Urothelium cell line (cell line): Measurements from ENCODE around the gene CTNNA3.
A peak's percentile ranks its signal among the peaks of the same experiment; 100 is the strongest.
"Not testable (repeated sequence)": the region's sequence is repeated elsewhere in the genome, so short reads cannot be mapped to it uniquely, and the experiment has no call there.

Source experiments
- DNase-seq: peaks from one replicate; pipeline ENCODE4 v3.0.0; 2011; ENCODE audit warnings: low spot score, mixed read lengths
- FAIRE-seq: peaks from 2 replicates; lab custom pipeline; 2011; peaks lifted over from hg19 to GRCh38; lab: Jason Lieb, UNC

The CTNNA3 gene

GRCh38 chr10:67606572-67606971 lies 89.4 kb downstream of the CTNNA3 start:
- no peak for FAIRE-seq
- DNase-seq: peak; percentile 32

GRCh38 chr10:67603701-67604100 lies 92.3 kb downstream of the CTNNA3 start:
- no peak for DNase-seq
- FAIRE-seq: no peak

- DNase-seq: no peak
- peak; percentile 73 for FAIRE-seq
Observed at GRCh38 chr10:67603086-67603485, 92.9 kb downstream of the CTNNA3 start.

GRCh38 chr10:67602268-67602950 lies 93.6 kb downstream of the CTNNA3 start:
- peak; percentile 32 for FAIRE-seq

GRCh38 chr10:67599597-67599996 lies 96.4 kb downstream of the CTNNA3 start:
- DNase-seq (no peak), FAIRE-seq (no peak)

More at GRCh38 chr10:67602268-67602950, 93.6 kb downstream of the CTNNA3 start:
- peak; percentile 76 for DNase-seq

GRCh38 chr10:67596641-67597040 lies 99.4 kb downstream of the CTNNA3 start:
- DNase-seq (no peak), FAIRE-seq (no peak)

- FAIRE-seq (no peak), DNase-seq (no peak)
Observed at GRCh38 chr10:67587771-67588170, 108.2 kb downstream of the CTNNA3 start.

- FAIRE-seq: no peak
Observed at GRCh38 chr10:67575532-67575931, 120.5 kb downstream of the CTNNA3 start.

GRCh38 chr10:67573484-67573883 lies 122.5 kb downstream of the CTNNA3 start:
- no peak for DNase-seq
- FAIRE-seq: no peak

More at GRCh38 chr10:67575532-67575931, 120.5 kb downstream of the CTNNA3 start:
- DNase-seq: no peak

- DNase-seq (no peak), FAIRE-seq (no peak)
Observed at GRCh38 chr10:67571503-67571902, 124.5 kb downstream of the CTNNA3 start.

GRCh38 chr10:67558311-67558710 lies 137.7 kb downstream of the CTNNA3 start:
- FAIRE-seq: not testable (repeated sequence)

GRCh38 chr10:67553254-67553653 lies 142.7 kb downstream of the CTNNA3 start:
- DNase-seq: no peak
- FAIRE-seq: no peak

More at GRCh38 chr10:67558311-67558710, 137.7 kb downstream of the CTNNA3 start:
- DNase-seq: not testable (repeated sequence)

- FAIRE-seq: no peak
- DNase-seq: no peak
Observed at GRCh38 chr10:67550838-67551402, 145.1 kb downstream of the CTNNA3 start.

- no peak for FAIRE-seq
- DNase-seq: no peak
Observed at GRCh38 chr10:67550046-67550445, 145.9 kb downstream of the CTNNA3 start.

- FAIRE-seq: no peak
- DNase-seq: peak; percentile 25
Observed at GRCh38 chr10:67549390-67549789, 146.6 kb downstream of the CTNNA3 start.

GRCh38 chr10:67541411-67541810 lies 154.6 kb downstream of the CTNNA3 start:
- DNase-seq (no peak), FAIRE-seq (no peak)

GRCh38 chr10:67539312-67539711 lies 156.7 kb downstream of the CTNNA3 start:
- FAIRE-seq (peak; percentile 62), DNase-seq (no peak)

- FAIRE-seq: no peak
- no peak for DNase-seq
Observed at GRCh38 chr10:67537906-67538305, 158.1 kb downstream of the CTNNA3 start.

- no peak for FAIRE-seq
- DNase-seq: no peak
Observed at GRCh38 chr10:67533376-67533775, 162.6 kb downstream of the CTNNA3 start.

- not testable (repeated sequence) for FAIRE-seq, DNase-seq
Observed at GRCh38 chr10:67530990-67531389, 165.0 kb downstream of the CTNNA3 start.

- FAIRE-seq (no peak), DNase-seq (no peak)
Observed at GRCh38 chr10:67527351-67527750, 168.6 kb downstream of the CTNNA3 start.

GRCh38 chr10:67521546-67521945 lies 174.4 kb downstream of the CTNNA3 start:
- FAIRE-seq (peak; percentile 37), DNase-seq (no peak)
